Naive thymus-derived CD8-positive, alpha-beta T cell (primary cell): Measurements from ENCODE around the gene ARHGEF40. TPM values are rescaled to one million over a fixed set of nuclear protein-coding genes. Genes with fewer than 3 reads are reported as not detected.

Experiments used
- ATAC-seq, 2 donors: fragments of 150-1000 bp; cut with Tn5 transposase in 1 of 2; sonication (Bioruptor Pico), chemical (Tn5 transposase) in 1 of 2; 1 replicate in 1 of 2; 2 replicates in 1 of 2; pipeline ENCODE4 v1.10.0; 2021; ENCODE audit warnings: mild to moderate bottlenecking in 2 of 2, moderate library complexity in 2 of 2
- POLR2A ChIA-PET: fragments of 350-600 bp; sonication (Branson Sonifier 250); formaldehyde crosslinking; loops from one replicate; lab custom pipeline; 2021; ENCODE audit warnings: antibody characterized with exemption; lab: Charles Lee
- DNase-seq, 10 donors: peaks; one replicate each; pipeline versions ENCODE4 v3.0.0 to v3.0.0-alpha.2; 2020 to 2022
- H3K27ac Mint-ChIP-seq, 10 donors: one replicate each; pipeline ENCODE4 v1.8.0; 2020 to 2022; ENCODE audit warnings: mild to moderate bottlenecking in 10 of 10, mixed read lengths in 10 of 10, moderate library complexity in 4 of 10, inconsistent platforms in 1 of 10
- H3K27me3 Mint-ChIP-seq, 5 donors: one replicate each; pipeline ENCODE4 v1.8.0; 2021 to 2022; ENCODE audit warnings: mixed read lengths in 5 of 5
- H3K36me3 Mint-ChIP-seq, 3 donors: one replicate each; pipeline ENCODE4 v1.8.0; 2020 to 2022; ENCODE audit warnings: mixed read lengths in 3 of 3, mild to moderate bottlenecking in 2 of 3, inconsistent platforms in 1 of 3
- H3K4me1 Mint-ChIP-seq, 4 donors: one replicate each; pipeline ENCODE4 v1.8.0; 2021 to 2022; ENCODE audit warnings: mixed read lengths in 4 of 4
- H3K4me3 Mint-ChIP-seq, 10 donors: one replicate each; pipeline ENCODE4 v1.8.0; 2020 to 2022; ENCODE audit warnings: mild to moderate bottlenecking in 10 of 10, mixed read lengths in 10 of 10, moderate library complexity in 6 of 10, inconsistent platforms in 1 of 10
- H3K9me3 Mint-ChIP-seq, 9 donors: one replicate each; pipeline ENCODE4 v1.8.0; 2020 to 2022; ENCODE audit warnings: mixed read lengths in 9 of 9, mild to moderate bottlenecking in 3 of 9, inconsistent platforms in 1 of 9, moderate library complexity in 1 of 9
- polyA plus RNA-seq, 3 donors: library from polyadenylated mRNA; unstranded; fragments of 300-500 nt; fragmentation: Illumina TruSeq; gene quantifications; one replicate each; pipeline ENCODE4 v1.2.3, GENCODE V29; 2021
- total RNA-seq, 8 experiments: library from RNA in 2 of 8; stranded (reverse) in 2 of 8; gene quantifications; one replicate each; pipeline ENCODE4 v1.2.3 and lab custom pipeline; 2021 to 2026

The ARHGEF40 gene
- total and polyA plus RNA-seq, 5 experiments from 2014 or later: 0.03 to 0.45 (median 0.08) TPM

DNA sequence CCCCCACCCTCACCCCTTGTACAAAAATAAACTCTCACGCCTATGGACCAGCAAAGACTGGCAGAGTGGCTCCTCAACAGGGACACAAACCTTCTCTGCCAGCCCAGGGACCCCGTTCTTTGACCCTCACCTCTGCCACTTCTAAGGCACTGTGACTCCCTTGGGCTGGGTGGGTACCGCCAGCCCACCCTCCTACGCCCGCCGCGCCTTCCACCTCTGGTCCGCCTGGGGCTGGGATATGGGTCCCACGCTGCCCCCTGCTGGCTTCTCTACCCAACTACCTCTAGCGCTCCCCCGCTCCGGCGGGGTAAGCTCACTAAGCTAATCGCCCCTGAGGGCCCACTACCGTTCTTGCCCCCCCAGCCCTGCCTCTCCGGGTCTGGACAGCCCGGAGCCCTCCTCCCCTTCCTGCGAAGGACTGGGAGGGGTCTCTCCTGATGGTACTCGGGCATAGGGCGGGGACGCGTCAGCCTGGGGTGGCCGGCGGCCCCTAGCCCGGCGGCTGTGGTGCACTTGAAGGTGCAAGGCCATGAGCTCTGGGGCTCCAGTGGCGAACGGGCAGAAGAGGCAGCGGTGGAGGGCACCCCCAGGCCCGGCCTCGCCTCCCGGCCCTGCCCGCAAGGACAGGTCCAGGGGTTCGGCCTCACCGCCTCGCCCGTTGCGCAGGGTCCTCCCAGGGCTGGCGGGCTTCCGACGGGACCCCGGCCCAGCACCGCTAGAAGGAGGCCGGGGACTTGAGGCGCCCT, 20.3 kb downstream of the ARHGEF40 start:
- POLR2A ChIA-PET: interaction anchor here (0.6 kb wide), 1 partner anchor 49 kb away, joined by 3 read pairs; no protein-coding TSS in a partner anchor
- Mint-ChIP-seq H3K4me3 (no peak overlapping the region), H3K36me3 (no peaks in the 10 kb centered on the region), H3K27ac (peak overlapping the region in 8 of 10 donors; percentile 68 to 100 (median 86)), H3K4me1 (peaks cover 22 to 43% (median 31%) of the 10 kb centered on the region in 4 donors), H3K9me3 (no peaks in the 10 kb centered on the region), H3K27me3 (peaks cover 0 to 2% (median 0%) of the 10 kb centered on the region in 5 donors)
- DNase-seq: peak in 3 of 10 donors; percentile 21 to 32 (median 25)
- ATAC-seq: no peak

DNA sequence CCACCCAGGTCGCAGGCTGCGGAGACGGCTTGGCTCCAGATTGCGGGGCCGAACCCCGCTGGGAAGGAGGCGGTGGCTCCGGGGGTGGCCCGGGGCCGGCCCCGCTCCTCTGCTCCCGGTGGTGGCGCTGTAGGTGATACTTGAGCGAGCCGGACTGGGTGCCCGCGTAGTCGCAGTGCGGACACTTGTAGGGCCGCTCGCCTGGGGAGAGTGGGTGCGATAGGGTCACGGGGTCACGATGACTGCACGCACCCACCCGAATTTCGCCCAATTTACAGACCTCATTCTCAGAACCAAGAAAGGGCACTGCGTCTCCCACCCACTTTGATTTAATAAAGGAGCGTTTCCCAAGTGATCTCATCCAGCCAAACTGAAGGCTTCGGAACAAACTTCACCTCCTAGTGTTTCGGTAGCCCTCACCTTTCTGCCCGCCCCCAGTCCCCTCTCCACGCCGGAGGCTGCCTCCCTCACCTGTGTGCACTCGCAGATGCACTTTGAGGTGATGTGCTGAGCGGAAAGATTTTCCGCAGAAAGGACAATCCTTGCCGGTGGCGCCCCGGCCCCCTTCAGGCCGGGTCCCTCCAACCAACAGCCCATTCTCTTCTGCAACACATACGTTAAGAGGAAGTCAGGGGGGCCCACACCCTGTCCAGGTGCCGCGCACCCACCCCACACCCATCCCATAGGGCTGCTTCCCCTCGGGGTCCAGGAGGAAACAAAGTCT, 21.0 kb downstream of the ARHGEF40 start:
- no peak for ATAC-seq
- Mint-ChIP-seq H3K27ac (peak overlapping the region in 7 of 10 donors; percentile 49 to 91 (median 68)), H3K4me1 (peaks cover 23 to 43% (median 29%) of the 10 kb centered on the region in 4 donors), H3K27me3 (peaks cover 0 to 2% (median 0%) of the 10 kb centered on the region in 5 donors), H3K36me3 (no peaks in the 10 kb centered on the region), H3K9me3 (no peaks in the 10 kb centered on the region), H3K4me3 (no peak overlapping the region)
- POLR2A ChIA-PET: interaction anchor here (1.7 to 5.2 kb wide), 3 partner anchors 13 to 76 kb away, joined by 6 to 66 read pairs (median 15); partner anchors contain the start of gene ARHGEF40
- DNase-seq: no peak

DNA sequence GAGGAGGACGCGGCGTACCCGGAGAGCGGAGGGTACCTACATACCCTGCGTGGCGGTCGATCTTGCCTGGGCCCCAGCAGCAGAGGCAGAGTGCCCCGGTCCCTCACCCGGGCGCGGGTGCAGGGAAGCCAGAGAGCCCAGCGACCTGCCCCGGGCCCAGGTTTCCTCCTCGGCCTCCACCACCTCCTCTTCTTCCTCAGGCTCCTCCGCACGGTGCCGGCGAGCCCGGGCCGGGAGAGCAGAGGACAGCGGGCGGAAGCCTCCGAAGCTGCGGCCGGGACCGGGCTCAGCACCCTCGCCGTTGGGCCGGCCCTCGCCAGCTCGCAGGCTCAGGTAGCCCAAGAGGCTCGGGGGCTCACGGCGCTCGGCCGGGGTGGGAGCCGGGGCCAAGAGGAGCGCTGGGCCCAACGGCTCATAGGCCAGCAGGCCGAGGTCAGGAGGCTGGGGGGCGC, 21.7 kb downstream of the ARHGEF40 start:
- H3K27ac Mint-ChIP-seq: peak overlapping the region in 5 of 10 donors; percentile 49 to 91 (median 89)
- no peaks in the 10 kb centered on the region for H3K36me3 Mint-ChIP-seq
- ATAC-seq (no peak), DNase-seq (no peak)
- no peaks in the 10 kb centered on the region for H3K9me3 Mint-ChIP-seq
- POLR2A ChIA-PET: interaction anchor here (0.7 to 5.2 kb wide), 5 partner anchors 9 to 77 kb away, joined by 3 to 66 read pairs (median 11); partner anchors contain the start of genes ARHGEF40 and TMEM253
- H3K27me3 Mint-ChIP-seq: peaks cover 0 to 2% (median 0%) of the 10 kb centered on the region in 5 donors
- H3K4me3 Mint-ChIP-seq: no peak overlapping the region
- H3K4me1 Mint-ChIP-seq: peaks cover 21 to 40% (median 26%) of the 10 kb centered on the region in 4 donors

DNA sequence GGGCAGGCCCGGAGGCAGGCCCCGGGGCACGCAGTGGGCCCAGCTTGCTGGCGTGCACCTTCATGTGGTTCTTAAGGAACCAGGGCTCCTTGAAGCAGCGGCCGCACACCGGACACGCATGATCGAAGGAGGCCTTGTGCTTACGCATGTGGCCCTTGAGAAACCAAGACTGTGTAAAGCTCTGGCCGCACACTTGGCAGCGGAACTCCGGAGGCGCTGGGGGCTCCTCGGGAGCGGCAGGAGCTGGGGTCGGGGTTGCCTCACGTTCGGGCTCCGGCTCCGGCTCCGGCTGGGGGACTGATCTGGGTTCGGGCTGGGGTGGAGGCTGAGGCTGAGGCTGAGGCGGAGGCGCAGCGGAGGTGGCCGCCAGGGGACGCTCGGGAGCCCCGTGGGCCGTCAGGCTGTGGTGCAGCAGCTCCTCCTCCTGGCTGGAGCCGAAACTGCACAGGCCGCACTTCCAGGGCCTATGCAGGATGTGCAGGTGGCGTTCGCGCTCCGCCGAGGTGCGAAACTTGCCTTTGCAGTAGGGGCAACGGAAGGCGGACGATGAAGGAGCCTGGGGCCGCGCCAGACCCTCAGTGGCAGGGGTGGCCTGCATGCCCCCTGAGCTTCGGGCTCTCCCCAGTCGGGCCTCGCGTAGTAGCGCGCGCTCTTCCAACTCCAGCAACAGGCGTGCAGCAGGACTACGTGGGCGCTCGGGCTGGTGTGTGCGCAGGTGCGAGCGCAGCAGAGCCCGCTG, 22.3 kb downstream of the ARHGEF40 start:
- POLR2A ChIA-PET: interaction anchor here (0.7 to 5.2 kb wide), 5 partner anchors 9 to 78 kb away, joined by 3 to 66 read pairs (median 11); partner anchors contain the start of genes ARHGEF40 and TMEM253
- H3K27ac Mint-ChIP-seq: peak overlapping the region in 9 of 10 donors; percentile 25 to 92 (median 89)
- H3K4me1 Mint-ChIP-seq: peaks cover 25 to 40% (median 28%) of the 10 kb centered on the region in 4 donors
- H3K9me3 Mint-ChIP-seq: no peaks in the 10 kb centered on the region
- DNase-seq: peak; percentile 81 to 96 (median 92)
- ATAC-seq: peak; percentile 61 to 69
- H3K27me3 Mint-ChIP-seq: peaks cover 0 to 2% (median 0%) of the 10 kb centered on the region in 5 donors
- H3K36me3 Mint-ChIP-seq: no peaks in the 10 kb centered on the region
- peak overlapping the region in 1 of 10 donors; percentile 14 for H3K4me3 Mint-ChIP-seq

DNA sequence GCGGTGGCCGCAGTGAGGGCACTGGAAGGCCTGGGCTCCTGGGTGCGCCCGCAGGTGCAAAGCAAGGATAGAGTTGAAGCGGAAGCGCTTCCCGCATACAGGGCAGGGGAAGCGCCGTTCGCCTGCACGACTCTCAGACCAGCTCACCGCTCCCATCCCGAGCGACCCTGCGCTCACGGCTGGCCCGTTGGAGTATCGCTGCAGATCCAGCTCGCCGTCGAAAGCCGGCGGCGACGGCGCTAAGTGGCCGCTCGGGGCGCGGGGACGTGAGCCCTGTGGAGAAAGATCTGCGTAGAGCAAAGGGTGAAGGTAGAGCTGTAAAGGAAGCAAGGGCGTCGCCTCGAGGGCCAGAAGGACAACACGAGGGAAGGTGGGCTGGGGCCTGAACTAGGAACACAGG, 22.9 kb downstream of the ARHGEF40 start:
- Mint-ChIP-seq H3K4me1 (peaks cover 21 to 36% (median 22%) of the 10 kb centered on the region in 4 donors), H3K4me3 (peak overlapping the region in 1 of 10 donors; percentile 14), H3K27me3 (no peaks in the 10 kb centered on the region), H3K27ac (peak overlapping the region in 5 of 10 donors; percentile 35 to 90 (median 78)), H3K9me3 (no peaks in the 10 kb centered on the region), H3K36me3 (no peaks in the 10 kb centered on the region)
- no peak for ATAC-seq
- DNase-seq: no peak
- POLR2A ChIA-PET: interaction anchor here (1.7 to 5.2 kb wide), 4 partner anchors 8 to 78 kb away, joined by 6 to 66 read pairs (median 13); partner anchors contain the start of genes ARHGEF40 and TMEM253

DNA sequence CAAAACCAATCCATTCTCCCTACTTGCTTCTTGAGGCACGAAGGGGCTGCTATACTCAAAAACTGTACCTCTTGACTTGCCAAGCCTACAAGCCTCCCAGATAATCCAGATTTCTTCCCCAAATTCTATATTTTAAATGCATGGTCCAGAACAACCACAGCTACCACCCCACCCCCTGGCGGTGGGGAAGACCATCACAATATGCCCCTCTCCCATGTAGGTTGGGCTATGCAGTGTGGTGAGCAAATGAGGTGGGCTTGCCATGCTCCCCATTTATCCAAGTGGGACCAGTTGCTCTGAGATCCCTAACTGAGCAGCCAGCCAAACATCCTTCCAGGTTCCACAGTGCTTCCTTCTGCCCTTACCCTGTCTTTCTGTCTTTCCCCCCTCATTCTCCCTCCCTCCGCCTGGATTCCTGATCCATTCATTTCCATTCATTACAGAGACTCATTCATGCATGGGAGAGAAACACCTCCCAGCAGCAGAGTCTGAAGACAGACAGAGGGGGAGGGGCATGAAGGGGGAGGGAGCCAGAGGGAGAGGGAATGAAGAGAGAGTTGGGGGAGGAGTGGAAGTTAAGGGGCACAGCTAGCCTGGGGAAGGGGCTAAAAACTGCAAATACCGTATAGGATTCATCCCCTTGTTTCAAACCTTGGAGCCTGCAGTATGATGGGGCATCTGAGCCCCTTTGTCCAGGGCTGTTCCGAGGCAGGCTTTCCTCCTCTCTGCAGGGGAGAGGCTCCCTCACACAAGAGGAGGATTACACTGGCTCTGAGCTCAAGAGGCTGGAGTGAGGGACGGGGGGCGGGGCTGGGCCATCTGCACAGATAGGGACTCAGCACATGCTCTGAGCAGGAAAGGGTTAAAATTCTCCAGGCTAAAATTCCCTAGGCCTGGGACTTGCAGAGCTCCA, 23.9 kb downstream of the ARHGEF40 start:
- Mint-ChIP-seq H3K36me3 (no peaks in the 10 kb centered on the region), H3K4me3 (no peak overlapping the region), H3K27ac (peak overlapping the region in 4 of 10 donors; percentile 8 to 33 (median 20)), H3K4me1 (peaks cover 20 to 33% (median 23%) of the 10 kb centered on the region in 4 donors), H3K27me3 (no peaks in the 10 kb centered on the region), H3K9me3 (no peaks in the 10 kb centered on the region)
- POLR2A ChIA-PET: interaction anchor here (2.3 to 5.2 kb wide), 3 partner anchors 7 to 79 kb away, joined by 11 to 66 read pairs (median 15); partner anchors contain the start of gene TMEM253
- ATAC-seq: no peak
- DNase-seq: no peak

DNA sequence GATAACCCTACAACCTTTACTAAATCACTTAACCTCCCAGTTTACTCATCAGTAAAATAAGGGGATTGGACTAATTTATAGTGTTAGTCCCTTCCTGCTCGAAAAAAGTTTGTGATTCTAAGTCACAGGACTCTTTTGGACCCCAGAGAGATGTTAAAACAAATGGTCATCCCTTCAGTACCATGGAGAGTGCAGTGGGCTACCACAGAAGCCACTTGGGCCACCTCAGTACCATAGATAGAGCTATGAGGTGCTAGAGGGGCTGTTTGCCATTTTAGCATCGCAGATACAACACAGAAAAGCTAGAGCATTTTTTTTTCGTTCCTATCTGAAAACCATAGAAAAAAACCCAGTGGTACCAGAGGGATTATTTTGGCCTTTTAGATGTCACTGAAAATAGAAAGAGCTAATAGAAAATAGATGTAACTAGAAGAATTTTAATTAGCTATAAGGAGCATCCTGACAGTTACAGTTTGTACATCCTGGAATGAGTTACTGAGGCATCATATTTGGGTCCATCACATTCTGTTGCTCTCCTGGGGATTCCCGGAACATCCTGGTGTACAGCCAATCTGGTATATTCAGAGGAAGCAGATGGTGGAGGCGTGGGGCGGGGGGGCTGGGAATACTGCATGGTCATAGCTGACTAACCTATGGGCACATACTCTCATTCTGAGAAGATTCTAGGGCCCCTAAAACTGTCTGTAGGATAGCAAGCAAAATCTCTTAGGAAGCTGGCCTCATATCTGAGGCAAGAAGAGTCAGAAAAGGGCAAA, 25.5 kb downstream of the ARHGEF40 start:
- ATAC-seq: no peak
- Mint-ChIP-seq H3K36me3 (no peaks in the 10 kb centered on the region), H3K27me3 (peaks cover 0 to under 1% (median 0%) of the 10 kb centered on the region in 5 donors), H3K9me3 (no peaks in the 10 kb centered on the region), H3K27ac (peak overlapping the region in 9 of 10 donors; percentile 15 to 94 (median 79)), H3K4me1 (peaks cover 20 to 34% (median 27%) of the 10 kb centered on the region in 4 donors), H3K4me3 (peak overlapping the region in 4 of 10 donors; percentile 19 to 90 (median 67))
- POLR2A ChIA-PET: interaction anchor here (1.2 to 5.2 kb wide), 2 partner anchors 9 to 25 kb away, joined by 5 to 66 read pairs; partner anchors contain the start of gene ARHGEF40
- DNase-seq: no peak

DNA sequence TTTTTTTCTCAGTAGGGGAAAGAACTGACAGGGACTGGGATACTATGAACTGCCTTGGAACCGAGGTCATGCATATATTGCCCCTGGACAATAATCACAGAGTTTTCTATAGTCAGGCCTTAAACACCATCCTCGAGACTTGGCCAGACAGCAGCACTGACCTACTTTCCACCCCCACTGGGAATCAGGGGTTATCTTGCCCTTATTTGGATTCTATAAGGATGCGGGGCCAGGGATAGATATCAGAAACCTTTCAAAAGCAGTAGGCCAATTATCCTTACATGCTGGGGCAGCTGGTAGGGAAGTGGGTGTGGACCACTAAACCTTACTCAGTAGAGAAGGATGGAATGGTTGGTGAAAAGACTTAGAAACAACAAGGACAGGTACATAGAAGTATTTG, 26.3 kb downstream of the ARHGEF40 start:
- DNase-seq (no peak), ATAC-seq (no peak)
- POLR2A ChIA-PET: interaction anchor here (0.6 to 5.2 kb wide), 2 partner anchors 8 to 77 kb away, joined by 4 to 66 read pairs; no protein-coding TSS in a partner anchor
- Mint-ChIP-seq H3K4me1 (peaks cover 20 to 31% (median 27%) of the 10 kb centered on the region in 4 donors), H3K27me3 (peaks cover 0 to 2% (median 0%) of the 10 kb centered on the region in 5 donors), H3K4me3 (peak overlapping the region in 8 of 10 donors; percentile 20 to 90 (median 79)), H3K9me3 (no peaks in the 10 kb centered on the region), H3K36me3 (no peaks in the 10 kb centered on the region), H3K27ac (peak overlapping the region; percentile 15 to 95 (median 90))

DNA sequence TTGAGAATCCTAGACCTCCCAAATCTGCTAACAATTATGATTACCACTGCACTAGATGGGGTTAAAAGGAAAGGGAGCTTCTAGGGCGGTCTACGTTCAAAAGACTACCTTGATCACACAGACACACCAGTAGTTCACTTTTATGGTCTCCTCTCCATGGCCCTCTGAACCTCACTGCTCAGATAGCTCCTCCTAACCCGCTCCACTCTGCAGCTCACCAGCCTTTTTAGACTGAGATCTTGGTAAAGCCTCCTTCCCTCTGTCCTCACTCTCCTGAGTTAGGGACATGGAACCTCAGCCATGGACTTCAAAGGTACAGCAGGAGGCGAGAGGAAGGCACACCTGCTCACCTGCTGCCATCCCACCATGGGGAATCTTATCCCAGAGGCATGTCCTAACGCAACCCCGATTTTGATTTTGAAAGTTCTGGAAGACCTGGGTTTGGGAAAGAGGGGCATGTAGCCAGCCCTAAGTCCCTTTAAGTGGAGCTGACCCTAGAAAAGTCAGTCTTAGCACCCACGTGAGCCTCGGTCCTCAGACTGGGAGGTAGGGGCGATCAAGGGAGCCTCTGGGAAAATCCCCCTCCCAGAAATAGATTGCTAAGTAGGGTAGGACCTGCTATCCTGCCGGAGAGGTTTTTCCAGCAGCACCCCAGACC, 27.0 kb downstream of the ARHGEF40 start:
- peak; percentile 48 to 66 for ATAC-seq
- H3K27ac Mint-ChIP-seq: peak overlapping the region; percentile 79 to 95 (median 90)
- POLR2A ChIA-PET: interaction anchor here (0.6 to 1.0 kb wide), 3 partner anchors 10 to 123 kb away, joined by 4 to 5 read pairs (median 4); no protein-coding TSS in a partner anchor

More for the DNA sequence above, 27.0 kb downstream of the ARHGEF40 start:
- Mint-ChIP-seq H3K4me1 (peaks cover 20 to 29% (median 26%) of the 10 kb centered on the region in 4 donors), H3K4me3 (peak overlapping the region; percentile 54 to 90 (median 79)), H3K27me3 (peaks cover 0 to 2% (median 0%) of the 10 kb centered on the region in 5 donors), H3K36me3 (no peaks in the 10 kb centered on the region), H3K9me3 (no peaks in the 10 kb centered on the region)
- DNase-seq: peak in 5 of 10 donors; percentile 18 to 37 (median 29)
